ENCODE measurements around the gene GPR75.

The GPR75 gene

DNA sequence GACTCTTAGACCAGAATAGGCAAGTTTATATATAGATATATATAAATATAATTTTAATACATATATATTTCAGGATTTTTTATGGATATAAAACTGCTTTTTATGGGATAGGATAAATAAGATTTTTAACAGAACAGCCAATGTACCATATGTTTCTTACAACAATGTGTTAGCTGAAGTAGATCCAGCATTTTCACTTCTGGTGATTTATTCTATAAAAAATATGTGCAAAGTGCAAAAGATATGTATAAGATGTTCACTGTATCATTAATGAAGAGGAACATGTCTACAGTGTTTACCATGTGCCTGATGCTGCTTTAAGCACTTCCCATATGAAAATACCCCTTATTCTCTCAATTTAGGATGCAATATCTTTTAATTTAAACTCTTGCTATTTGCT, 22.2 kb upstream of the GPR75 start:
- Histone ChIP-seq H3K18ac (ENCODE audit: low read length) (no peak overlapping the region), H2BK5ac (ENCODE audit: low read depth, low read length, poor library complexity) (no peak overlapping the region), H3K79me2 (ENCODE audit: control insufficient read depth, insufficient read depth, low read length, poor library complexity) (no peaks in the 10 kb centered on the region), H4K12ac (ENCODE audit: low read depth, low read length) (no peak overlapping the region), H4K91ac (ENCODE audit: low read depth, low read length) (no peak overlapping the region), H3K4ac (ENCODE audit: low read depth, low read length) (no peak overlapping the region), H3K27me3 (ENCODE audit: insufficient read depth, low read length) (no peaks in the 10 kb centered on the region), H3K36me3 (ENCODE audit: control insufficient read depth in 1 of 2, insufficient read depth in 2 of 2, low read length in 2 of 2) (peaks cover 15 to 20% of the 10 kb centered on the region in 2 experiments), H3K23ac (ENCODE audit: low read length) (no peak overlapping the region), H3K4me2 (ENCODE audit: low read length) (no peak overlapping the region), H3K9ac (ENCODE audit: low read length) (no peak overlapping the region), H3K27ac (ENCODE audit: low read depth, low read length) (no peak overlapping the region), H2AK5ac (ENCODE audit: low read length) (no peak overlapping the region), H2BK120ac (ENCODE audit: insufficient read depth, low read length, poor library complexity) (no peak overlapping the region), H4K8ac (ENCODE audit: low read depth, low read length) (no peak overlapping the region), H3K9me3 (ENCODE audit: insufficient read depth, low read depth, low read length) (no peaks in the 10 kb centered on the region), H3K14ac (ENCODE audit: low read length) (no peak overlapping the region), H2AFZ (ENCODE audit: insufficient read depth, low read length, poor library complexity) (no peak overlapping the region), H3K4me3 (ENCODE audit: low read depth, low read length) (no peak overlapping the region), H2BK12ac (ENCODE audit: low read length) (no peak overlapping the region), H3K4me1 (ENCODE audit: control insufficient read depth in 1 of 2, insufficient read depth in 2 of 2, low read length in 2 of 2) (no peaks in the 10 kb centered on the region), H3K79me1 (ENCODE audit: low read length) (no peaks in the 10 kb centered on the region)
- no peak for DNase-seq

DNA sequence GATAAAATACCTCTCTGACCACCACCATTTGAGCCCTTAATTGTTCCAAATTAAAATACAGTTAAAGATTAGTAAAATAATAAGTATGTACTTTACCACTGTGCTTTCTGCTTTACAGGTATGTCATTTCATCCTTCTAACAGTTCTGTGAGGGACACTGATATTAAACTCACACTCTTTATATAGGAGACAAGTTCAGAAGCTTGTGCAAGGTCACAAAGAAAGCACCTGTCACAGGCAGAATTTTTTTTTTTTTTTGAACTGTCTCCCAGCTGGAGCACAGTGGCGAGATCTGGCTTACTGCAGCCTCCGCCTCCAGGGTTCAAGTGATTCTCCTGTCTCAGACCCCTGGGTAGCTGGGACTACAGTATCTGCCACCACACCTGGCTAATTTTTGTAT, 21.6 kb upstream of the GPR75 start:
- no CpG with 5 or more reads among the region's 2 CpGs for WGBS (ENCODE audit: extremely low coverage, insufficient coverage, insufficient read length)
- no peak overlapping the region for H3K18ac ChIP-seq (ENCODE audit: low read length)
- H3K79me2 ChIP-seq (ENCODE audit: control insufficient read depth, insufficient read depth, low read length, poor library complexity), result no peaks in the 10 kb centered on the region
- H3K4me2 ChIP-seq (ENCODE audit: low read length), result no peak overlapping the region
- no peaks in the 10 kb centered on the region for H3K9me3 ChIP-seq (ENCODE audit: insufficient read depth, low read depth, low read length)
- H4K91ac ChIP-seq (ENCODE audit: low read depth, low read length), result no peak overlapping the region
- H3K27me3 ChIP-seq (ENCODE audit: insufficient read depth, low read length), result no peaks in the 10 kb centered on the region
- no peak overlapping the region for H2AK5ac ChIP-seq (ENCODE audit: low read length)
- H2BK12ac ChIP-seq (ENCODE audit: low read length), result no peak overlapping the region
- H3K14ac ChIP-seq (ENCODE audit: low read length), result no peak overlapping the region
- no peak overlapping the region for H4K12ac ChIP-seq (ENCODE audit: low read depth, low read length)
- H2AFZ ChIP-seq (ENCODE audit: insufficient read depth, low read length, poor library complexity), result no peak overlapping the region
- peaks cover 18 to 21% of the 10 kb centered on the region in 2 experiments for H3K36me3 ChIP-seq (ENCODE audit: control insufficient read depth in 1 of 2, insufficient read depth in 2 of 2, low read length in 2 of 2)
- H2BK5ac ChIP-seq (ENCODE audit: low read depth, low read length, poor library complexity), result no peak overlapping the region
- H2BK120ac ChIP-seq (ENCODE audit: insufficient read depth, low read length, poor library complexity), result no peak overlapping the region
- no peak overlapping the region for H3K4ac ChIP-seq (ENCODE audit: low read depth, low read length)
- no peaks in the 10 kb centered on the region for H3K79me1 ChIP-seq (ENCODE audit: low read length)
- no peak overlapping the region for H3K23ac ChIP-seq (ENCODE audit: low read length)
- H3K9ac ChIP-seq (ENCODE audit: low read length), result no peak overlapping the region
- no peak for DNase-seq
- H3K27ac ChIP-seq (ENCODE audit: low read depth, low read length), result no peak overlapping the region
- H4K8ac ChIP-seq (ENCODE audit: low read depth, low read length), result no peak overlapping the region
- no peaks in the 10 kb centered on the region for H3K4me1 ChIP-seq (ENCODE audit: control insufficient read depth in 1 of 2, insufficient read depth in 2 of 2, low read length in 2 of 2)
- no peak overlapping the region for H3K4me3 ChIP-seq (ENCODE audit: low read depth, low read length)

DNA sequence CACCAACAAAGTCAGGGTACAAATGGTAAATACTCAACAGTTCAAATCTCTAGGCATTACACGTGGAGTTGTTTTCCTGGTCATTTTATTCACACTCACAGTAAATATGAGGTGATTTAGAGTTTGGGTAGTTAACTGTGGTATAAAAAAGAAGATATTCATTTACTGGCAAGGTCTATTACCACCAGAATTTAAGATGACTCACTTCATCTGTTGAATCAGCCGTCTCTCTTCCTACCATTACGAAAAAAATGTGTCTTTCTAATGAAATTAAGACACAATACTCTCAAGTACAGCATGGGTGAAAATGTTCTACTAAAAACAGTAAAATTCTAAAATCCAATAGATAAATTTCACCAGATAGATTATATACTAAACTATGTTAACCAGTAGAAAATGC, 21.0 kb upstream of the GPR75 start:
- Histone ChIP-seq H2AFZ (ENCODE audit: insufficient read depth, low read length, poor library complexity) (no peak overlapping the region), H3K4me1 (ENCODE audit: control insufficient read depth in 1 of 2, insufficient read depth in 2 of 2, low read length in 2 of 2) (no peaks in the 10 kb centered on the region), H3K36me3 (ENCODE audit: control insufficient read depth in 1 of 2, insufficient read depth in 2 of 2, low read length in 2 of 2) (peaks cover 15 to 17% of the 10 kb centered on the region in 2 experiments), H3K27me3 (ENCODE audit: insufficient read depth, low read length) (no peaks in the 10 kb centered on the region), H3K14ac (ENCODE audit: low read length) (no peak overlapping the region), H2BK12ac (ENCODE audit: low read length) (no peak overlapping the region), H3K23ac (ENCODE audit: low read length) (no peak overlapping the region), H3K18ac (ENCODE audit: low read length) (no peak overlapping the region), H3K79me1 (ENCODE audit: low read length) (no peaks in the 10 kb centered on the region), H2BK5ac (ENCODE audit: low read depth, low read length, poor library complexity) (no peak overlapping the region), H3K9me3 (ENCODE audit: insufficient read depth, low read depth, low read length) (no peaks in the 10 kb centered on the region), H3K4ac (ENCODE audit: low read depth, low read length) (no peak overlapping the region), H3K4me3 (ENCODE audit: low read depth, low read length) (no peak overlapping the region), H4K91ac (ENCODE audit: low read depth, low read length) (no peak overlapping the region), H2AK5ac (ENCODE audit: low read length) (no peak overlapping the region), H3K79me2 (ENCODE audit: control insufficient read depth, insufficient read depth, low read length, poor library complexity) (no peaks in the 10 kb centered on the region), H3K4me2 (ENCODE audit: low read length) (no peak overlapping the region), H3K27ac (ENCODE audit: low read depth, low read length) (no peak overlapping the region), H3K9ac (ENCODE audit: low read length) (no peak overlapping the region), H2BK120ac (ENCODE audit: insufficient read depth, low read length, poor library complexity) (no peak overlapping the region), H4K12ac (ENCODE audit: low read depth, low read length) (no peak overlapping the region), H4K8ac (ENCODE audit: low read depth, low read length) (no peak overlapping the region)
- no peak for DNase-seq
- no CpG with 5 or more reads among the region's 3 CpGs for WGBS (ENCODE audit: extremely low coverage, insufficient coverage, insufficient read length)

DNA sequence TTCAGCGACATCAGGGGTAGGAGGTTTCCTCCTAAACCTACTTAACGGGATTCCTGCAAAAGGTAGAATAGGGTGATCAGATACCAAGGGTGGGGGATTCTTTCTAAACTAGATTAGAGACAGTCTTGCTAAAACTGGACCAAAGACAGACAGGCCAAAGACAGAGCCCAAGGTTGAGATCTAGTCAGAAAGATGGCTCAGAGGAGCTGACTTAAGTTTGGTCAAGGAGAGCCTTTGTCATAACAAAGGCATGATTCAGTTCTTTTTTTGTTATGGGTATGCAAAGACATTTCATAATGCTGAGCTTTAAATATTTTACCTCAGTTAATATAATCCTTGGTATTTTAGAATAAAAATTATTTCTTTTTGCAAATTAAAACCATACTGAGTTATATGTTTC, 17.8 kb upstream of the GPR75 start:
- Histone ChIP-seq H2AK5ac (ENCODE audit: low read length) (no peak overlapping the region), H3K18ac (ENCODE audit: low read length) (no peak overlapping the region), H2BK5ac (ENCODE audit: low read depth, low read length, poor library complexity) (no peak overlapping the region), H3K27ac (ENCODE audit: low read depth, low read length) (no peak overlapping the region), H3K4ac (ENCODE audit: low read depth, low read length) (no peak overlapping the region), H3K4me3 (ENCODE audit: low read depth, low read length) (no peak overlapping the region), H2BK12ac (ENCODE audit: low read length) (no peak overlapping the region), H4K8ac (ENCODE audit: low read depth, low read length) (no peak overlapping the region), H3K23ac (ENCODE audit: low read length) (no peak overlapping the region), H4K12ac (ENCODE audit: low read depth, low read length) (no peak overlapping the region), H3K79me1 (ENCODE audit: low read length) (no peaks in the 10 kb centered on the region), H3K14ac (ENCODE audit: low read length) (no peak overlapping the region), H3K4me1 (ENCODE audit: control insufficient read depth in 1 of 2, insufficient read depth in 2 of 2, low read length in 2 of 2) (no peaks in the 10 kb centered on the region), H3K36me3 (ENCODE audit: control insufficient read depth in 1 of 2, insufficient read depth in 2 of 2, low read length in 2 of 2) (peaks cover 21 to 24% of the 10 kb centered on the region in 2 experiments), H3K9me3 (ENCODE audit: insufficient read depth, low read depth, low read length) (no peaks in the 10 kb centered on the region), H2BK120ac (ENCODE audit: insufficient read depth, low read length, poor library complexity) (no peak overlapping the region), H2AFZ (ENCODE audit: insufficient read depth, low read length, poor library complexity) (no peak overlapping the region), H3K4me2 (ENCODE audit: low read length) (no peak overlapping the region), H3K27me3 (ENCODE audit: insufficient read depth, low read length) (no peaks in the 10 kb centered on the region), H4K91ac (ENCODE audit: low read depth, low read length) (no peak overlapping the region), H3K79me2 (ENCODE audit: control insufficient read depth, insufficient read depth, low read length, poor library complexity) (no peaks in the 10 kb centered on the region), H3K9ac (ENCODE audit: low read length) (no peak overlapping the region)
- no peak for DNase-seq
- WGBS (ENCODE audit: extremely low coverage, insufficient coverage, insufficient read length), result no CpG with 5 or more reads among the region's 2 CpGs

Measured in trophoblast cell (in vitro differentiated cells and primary cell).